Neural cell (in vitro differentiated cells): Measurements from ENCODE around the gene ATOH8. TPM values are rescaled to one million over a fixed set of nuclear protein-coding genes. Genes with fewer than 3 reads are reported as not detected.

Source experiments
- H2AFZ ChIP-seq: fragments of 200-600, 300-800 bp; sonication (generic), shearing (Covaris generic); 2 replicates; pipeline ENCODE4 v1.6.0; 2014; ENCODE audit warnings: low read depth, mild to moderate bottlenecking, antibody characterized with exemption, low read length, moderate library complexity
- H3F3A ChIP-seq: fragments of 200-600 bp; shearing (Covaris generic); 2 replicates; pipeline ENCODE4 v1.6.1; 2016; ENCODE audit warnings: mild to moderate bottlenecking, moderate library complexity, mixed read lengths, antibody characterized with exemption, low read length; ENCODE audit not compliant: insufficient read depth, poor library complexity, severe bottlenecking
- H3K27ac ChIP-seq: fragments of 200-600, 300-800 bp; sonication (generic), shearing (Covaris generic); 2 replicates; pipeline ENCODE4 v1.5.1; 2014; ENCODE audit warnings: mild to moderate bottlenecking, low read length, moderate library complexity
- H3K27me3 ChIP-seq: fragments of 300-800, 200-600 bp; sonication (generic), shearing (Covaris generic); 2 replicates; pipeline ENCODE4 v1.6.0; 2014; ENCODE audit warnings: mild to moderate bottlenecking, low read depth, low read length, moderate library complexity; ENCODE audit not compliant: insufficient read depth
- H3K36me3 ChIP-seq: fragments of 300-800, 200-600 bp; sonication (generic), shearing (Covaris generic); 2 replicates; pipeline ENCODE4 v1.5.1; 2014; ENCODE audit warnings: mild to moderate bottlenecking, antibody characterized with exemption, low read length, moderate library complexity; ENCODE audit not compliant: insufficient read depth
- H3K4me2 ChIP-seq: fragments of 300-800, 200-600 bp; sonication (generic), shearing (Covaris generic); 2 replicates; pipeline ENCODE4 v1.6.0; 2014; ENCODE audit warnings: mild to moderate bottlenecking, low read length
- H3K4me3 ChIP-seq: fragments of 300-800, 200-600 bp; sonication (generic), shearing (Covaris generic); 2 replicates; pipeline ENCODE4 v1.5.1; 2014; ENCODE audit warnings: mild to moderate bottlenecking, low read length, moderate library complexity
- H3K79me2 ChIP-seq: fragments of 200-600 bp; shearing (Covaris generic); replicated peaks from 2 replicates; pipeline ENCODE4 v1.6.0; 2014; ENCODE audit warnings: mild to moderate bottlenecking, low read length, moderate library complexity; ENCODE audit not compliant: insufficient read depth
- H3K9ac ChIP-seq: fragments of 300-800, 200-600 bp; sonication (generic), shearing (Covaris generic); 2 replicates; pipeline ENCODE4 v1.6.1; 2016; ENCODE audit warnings: mild to moderate bottlenecking, low read length, mixed read lengths
- H3K9me2 ChIP-seq: fragments of 200-600 bp; shearing (Covaris generic); 2 replicates; pipeline ENCODE4 v1.6.1; 2016; ENCODE audit warnings: mild to moderate bottlenecking, low read length, mixed read lengths; ENCODE audit not compliant: insufficient read depth
- H3K9me3 ChIP-seq: fragments of 200-600, 300-800 bp; sonication (generic), shearing (Covaris generic); 2 replicates; pipeline ENCODE4 v1.6.1; 2016; ENCODE audit warnings: mild to moderate bottlenecking, mixed run types, low read length, moderate library complexity, mixed read lengths
- H4K20me1 ChIP-seq: fragments of 200-600 bp; shearing (Covaris generic); 2 replicates; pipeline ENCODE4 v1.6.1; 2016; ENCODE audit warnings: mild to moderate bottlenecking, mixed run types; ENCODE audit not compliant: insufficient read depth
- EP300 ChIP-seq: fragments of 450-650 bp; conservative IDR thresholded peaks from 2 replicates; pipeline ENCODE4 v1.6.1; 2014; ENCODE audit warnings: antibody characterized with exemption, mild to moderate bottlenecking, moderate library complexity; ENCODE audit not compliant: poor library complexity, severe bottlenecking
- EZH2 ChIP-seq: fragments of 200-600, 300-800 bp; shearing (Covaris generic), sonication (generic); IDR thresholded peaks from 2 replicates; pipeline ENCODE4 v1.6.1; 2014; ENCODE audit warnings: antibody characterized with exemption, low read length, borderline replicate concordance, mild to moderate bottlenecking; ENCODE audit not compliant: insufficient read depth, poor library complexity, severe bottlenecking
- MXI1 ChIP-seq: fragments of 450-650 bp; conservative IDR thresholded peaks from 2 replicates; pipeline ENCODE4 v1.6.1; 2014; ENCODE audit warnings: antibody characterized with exemption, mild to moderate bottlenecking; ENCODE audit not compliant: poor library complexity, severe bottlenecking
- POLR2AphosphoS5 ChIP-seq: IDR thresholded peaks from 2 replicates; pipeline ENCODE4 v1.6.1; 2012
- RAD21 ChIP-seq: fragments of 450-650 bp; conservative IDR thresholded peaks from 2 replicates; pipeline ENCODE4 v1.6.1; 2014; ENCODE audit warnings: antibody characterized with exemption, mild to moderate bottlenecking, moderate library complexity
- REST ChIP-seq: IDR thresholded peaks from 2 replicates; pipeline ENCODE4 v1.6.1; 2012; ENCODE audit warnings: borderline replicate concordance
- SMC3 ChIP-seq: fragments of 450-650 bp; conservative IDR thresholded peaks from 2 replicates; pipeline ENCODE4 v1.6.1; 2014; ENCODE audit warnings: antibody characterized with exemption, mild to moderate bottlenecking, moderate library complexity; ENCODE audit not compliant: poor library complexity
- TAF1 ChIP-seq: IDR thresholded peaks from 2 replicates; pipeline ENCODE4 v1.6.1; 2012; ENCODE audit warnings: low read depth
- polyA plus RNA-seq: library from polyadenylated mRNA; depleted of rRNA; stranded (reverse); fragments of >200 nt; gene quantifications from 2 replicates; pipeline ENCODE4 v1.2.3, GENCODE V29; 2014
- TF ChIP-seq, protein P1 (sequence below): fragments of 450-650 bp; IDR thresholded peaks from 2 replicates; pipeline ENCODE4 v1.5.1; 2014; ENCODE audit warnings: antibody characterized with exemption, mild to moderate bottlenecking, moderate library complexity; ENCODE audit not compliant: poor library complexity, severe bottlenecking

Gene ATOH8
- polyA plus RNA-seq, 1 donor from 2014 or later: 1.6 TPM

DNA sequence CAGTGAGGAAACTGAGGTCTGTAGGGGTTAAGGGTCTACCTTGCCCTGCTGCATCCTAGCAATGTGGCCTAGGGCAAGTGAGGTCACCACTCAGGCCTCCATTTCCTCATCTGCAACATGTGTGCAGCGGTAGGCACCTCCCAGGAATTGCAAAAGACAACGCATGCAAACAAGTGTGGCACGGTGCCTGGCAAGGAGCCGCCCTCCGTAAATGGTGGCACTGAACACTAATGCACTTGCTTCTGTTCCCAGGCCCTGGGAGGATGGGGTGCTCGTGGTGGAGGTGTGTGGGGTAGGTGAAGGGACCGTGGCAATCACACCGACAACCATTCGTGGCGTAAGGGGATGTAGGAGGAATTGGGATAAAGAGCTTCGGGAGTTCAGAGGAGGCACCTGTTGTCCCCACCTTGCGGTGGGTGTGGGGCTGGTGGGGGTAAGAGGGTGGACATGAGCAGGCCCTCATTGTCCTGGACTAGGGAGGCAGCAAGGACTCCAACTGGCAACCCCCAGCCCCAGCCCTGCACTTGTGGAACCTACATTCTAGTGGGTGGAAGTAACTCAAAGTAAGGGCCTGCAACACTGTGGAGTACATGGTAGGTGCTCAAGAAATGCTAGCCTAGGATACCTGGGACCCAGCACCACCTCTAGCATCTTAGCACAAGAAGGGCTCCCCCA, 26.0 kb downstream of the ATOH8 start:
- H3K4me3 ChIP-seq: no peak overlapping the region
- no peaks in the 10 kb centered on the region for H4K20me1 ChIP-seq
- no peaks in the 10 kb centered on the region for H3F3A ChIP-seq
- H3K4me2 ChIP-seq: no peak overlapping the region
- H3K79me2 ChIP-seq: no peaks in the 10 kb centered on the region
- H2AFZ ChIP-seq: no peak overlapping the region
- H3K9me2 ChIP-seq: no peaks in the 10 kb centered on the region
- H3K9ac ChIP-seq: no peak overlapping the region
- TF ChIP-seq, protein P1, sequence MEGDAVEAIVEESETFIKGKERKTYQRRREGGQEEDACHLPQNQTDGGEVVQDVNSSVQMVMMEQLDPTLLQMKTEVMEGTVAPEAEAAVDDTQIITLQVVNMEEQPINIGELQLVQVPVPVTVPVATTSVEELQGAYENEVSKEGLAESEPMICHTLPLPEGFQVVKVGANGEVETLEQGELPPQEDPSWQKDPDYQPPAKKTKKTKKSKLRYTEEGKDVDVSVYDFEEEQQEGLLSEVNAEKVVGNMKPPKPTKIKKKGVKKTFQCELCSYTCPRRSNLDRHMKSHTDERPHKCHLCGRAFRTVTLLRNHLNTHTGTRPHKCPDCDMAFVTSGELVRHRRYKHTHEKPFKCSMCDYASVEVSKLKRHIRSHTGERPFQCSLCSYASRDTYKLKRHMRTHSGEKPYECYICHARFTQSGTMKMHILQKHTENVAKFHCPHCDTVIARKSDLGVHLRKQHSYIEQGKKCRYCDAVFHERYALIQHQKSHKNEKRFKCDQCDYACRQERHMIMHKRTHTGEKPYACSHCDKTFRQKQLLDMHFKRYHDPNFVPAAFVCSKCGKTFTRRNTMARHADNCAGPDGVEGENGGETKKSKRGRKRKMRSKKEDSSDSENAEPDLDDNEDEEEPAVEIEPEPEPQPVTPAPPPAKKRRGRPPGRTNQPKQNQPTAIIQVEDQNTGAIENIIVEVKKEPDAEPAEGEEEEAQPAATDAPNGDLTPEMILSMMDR: no peak
- TF ChIP-seq RAD21: no peak
- no peak for TF ChIP-seq SMC3
- TF ChIP-seq POLR2AphosphoS5: no peak
- no peak for TF ChIP-seq TAF1
- no peak for TF ChIP-seq EZH2
- TF ChIP-seq MXI1: no peak
- no peak for TF ChIP-seq EP300
- TF ChIP-seq REST: no peak
- no peak overlapping the region for H3K27ac ChIP-seq
- no peaks in the 10 kb centered on the region for H3K27me3 ChIP-seq
- no peaks in the 10 kb centered on the region for H3K36me3 ChIP-seq
- H3K9me3 ChIP-seq: no peaks in the 10 kb centered on the region

- Histone ChIP-seq H3K9ac (no peak overlapping the region), H3K36me3 (no peaks in the 10 kb centered on the region), H3F3A (no peaks in the 10 kb centered on the region), H3K9me2 (no peaks in the 10 kb centered on the region), H3K27me3 (no peaks in the 10 kb centered on the region), H3K4me3 (no peak overlapping the region), H2AFZ (no peak overlapping the region), H3K9me3 (no peaks in the 10 kb centered on the region), H4K20me1 (no peaks in the 10 kb centered on the region), H3K27ac (no peak overlapping the region), H3K4me2 (no peak overlapping the region), H3K79me2 (no peaks in the 10 kb centered on the region)
- no peak for TF ChIP-seq SMC3
- TF ChIP-seq POLR2AphosphoS5: no peak
- no peak for TF ChIP-seq EZH2
- TF ChIP-seq EP300: no peak
- TF ChIP-seq REST: no peak
- TF ChIP-seq, protein P1: no peak
- no peak for TF ChIP-seq TAF1
- TF ChIP-seq RAD21: no peak
- TF ChIP-seq MXI1: no peak
Observed at GRCh38 chr2:85780316-85781012, 26.7 kb downstream of the ATOH8 start.
